AG04449 (cell line): ENCODE data around the gene PUM1.
A peak's percentile ranks its signal among the peaks of the same experiment; 100 is the strongest.

ENCODE experiments used
- CTCF ChIA-PET: fragments of 350-600 bp; formaldehyde crosslinking; extraction: SDS; loops from one replicate; lab custom pipeline; 2021; ENCODE audit warnings: antibody characterized with exemption; lab: Yijun Ruan, JAX
- POLR2A ChIA-PET: fragments of 400-600, 350-600 bp; formaldehyde crosslinking; extraction: SDS; loops from one replicate; lab custom pipeline; 2020; ENCODE audit warnings: antibody characterized with exemption, inconsistent platforms; lab: Yijun Ruan, JAX
- DNase-seq: peaks from one replicate; pipeline ENCODE4 v3.0.0-alpha.2; 2010; ENCODE audit warnings: low read depth, low spot score
- H3K4me3 ChIP-seq: 2 replicates; pipeline ENCODE4 v1.5.1; 2011; ENCODE audit warnings: low read depth, mild to moderate bottlenecking, control low read depth, low read length
- CTCF ChIP-seq: IDR thresholded peaks from one replicate; pipeline ENCODE4 v1.5.1; 2011; ENCODE audit warnings: mild to moderate bottlenecking, moderate library complexity, low read length, control low read depth, inconsistent platforms; ENCODE audit not compliant: insufficient read depth; ENCODE audit errors: missing control alignments

Gene PUM1

GRCh38 chr1:31084782-31085569 lies 19.5 kb upstream of the PUM1 start:
- TF ChIP-seq CTCF: no peak
- POLR2A ChIA-PET: no interaction called here
- CTCF ChIA-PET: no interaction called here
- no peak overlapping the region for H3K4me3 ChIP-seq
- no peak for DNase-seq

- POLR2A ChIA-PET: no interaction called here
- DNase-seq: no peak
- CTCF ChIA-PET: no interaction called here
- no peak for TF ChIP-seq CTCF
- H3K4me3 ChIP-seq: no peak overlapping the region
These were observed 16.9 kb upstream of the PUM1 start for GRCh38 chr1:31082385-31082784.

- DNase-seq: no peak
- POLR2A ChIA-PET: no interaction called here
- H3K4me3 ChIP-seq: no peak overlapping the region
- no peak for TF ChIP-seq CTCF
- CTCF ChIA-PET: no interaction called here
These were observed 7.5 kb upstream of the PUM1 start for GRCh38 chr1:31073044-31073443.

- H3K4me3 ChIP-seq: no peak overlapping the region
- ChIA-PET CTCF (interaction anchor here (1.6 kb wide), 1 partner anchor 144 kb away, joined by 4 read pairs; no protein-coding TSS in a partner anchor), POLR2A (no interaction called here)
- no peak for TF ChIP-seq CTCF
- no peak for DNase-seq
These were observed 6.8 kb upstream of the PUM1 start for GRCh38 chr1:31072304-31072746.

GRCh38 chr1:31069392-31069791 lies 3.9 kb upstream of the PUM1 start:
- POLR2A ChIA-PET: no interaction called here
- no peak for TF ChIP-seq CTCF
- DNase-seq: no peak
- CTCF ChIA-PET: no interaction called here
- no peak overlapping the region for H3K4me3 ChIP-seq

- POLR2A ChIA-PET: interaction anchor here (0.6 to 1.3 kb wide), 3 partner anchors 87 to 868 kb away, joined by 3 to 4 read pairs (median 4); no protein-coding TSS in a partner anchor
- CTCF ChIA-PET: interaction anchor here (2.9 kb wide), 1 partner anchor 119 kb away, joined by 8 read pairs; no protein-coding TSS in a partner anchor
- DNase-seq: no peak
- no peak for TF ChIP-seq CTCF
- H3K4me3 ChIP-seq: peak overlapping the region; percentile 89
These were observed 703 bp downstream of the PUM1 start for GRCh38 chr1:31064718-31065309.
